Posterior cingulate gyrus (tissue), 11 donors: Measurements from ENCODE around the gene ATXN10.

Experiments used
- DNase-seq, 10 donors: peaks; one replicate each; pipeline versions ENCODE4 v3.0.0 to v3.0.0-alpha.2; 2020 to 2021; ENCODE audit warnings: mixed read lengths in 3 of 10
- intact Hi-C: fragments of 100-400 bp; cut with DNase I; formaldehyde crosslinking; loops from one replicate; pipeline ENCODE4 v1.15.1; 2023

The ATXN10 gene

DNA sequence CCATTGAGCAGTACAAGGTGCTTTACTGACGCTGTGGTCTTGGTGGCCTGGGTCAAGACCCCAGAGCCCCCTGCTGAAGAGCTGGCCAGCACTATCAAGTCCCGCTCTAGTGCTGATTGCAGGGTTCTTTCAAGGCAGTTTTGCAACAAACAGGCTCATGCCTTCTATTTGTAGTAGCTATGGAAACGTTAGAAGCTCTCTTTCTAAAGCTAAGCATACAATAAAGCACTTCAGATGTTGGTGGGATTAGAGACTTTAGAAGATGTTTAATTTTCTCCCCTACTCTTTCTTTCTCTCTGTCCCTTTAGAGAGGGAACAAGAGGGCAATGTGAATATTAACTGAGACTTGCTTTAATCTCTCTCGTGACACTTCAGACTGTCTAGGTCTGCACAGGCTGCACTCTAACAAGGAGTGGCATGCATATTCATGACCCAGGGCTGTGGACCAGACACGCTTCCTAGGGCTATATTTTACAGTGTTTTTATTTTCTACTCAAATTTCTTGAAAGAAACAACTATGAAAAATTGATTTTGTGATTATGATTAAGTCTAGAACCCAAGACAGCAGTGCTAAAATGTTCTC, 166.8 kb downstream of the ATXN10 start:
- intact Hi-C loops, result no loop called here
- no peak for DNase-seq

DNA sequence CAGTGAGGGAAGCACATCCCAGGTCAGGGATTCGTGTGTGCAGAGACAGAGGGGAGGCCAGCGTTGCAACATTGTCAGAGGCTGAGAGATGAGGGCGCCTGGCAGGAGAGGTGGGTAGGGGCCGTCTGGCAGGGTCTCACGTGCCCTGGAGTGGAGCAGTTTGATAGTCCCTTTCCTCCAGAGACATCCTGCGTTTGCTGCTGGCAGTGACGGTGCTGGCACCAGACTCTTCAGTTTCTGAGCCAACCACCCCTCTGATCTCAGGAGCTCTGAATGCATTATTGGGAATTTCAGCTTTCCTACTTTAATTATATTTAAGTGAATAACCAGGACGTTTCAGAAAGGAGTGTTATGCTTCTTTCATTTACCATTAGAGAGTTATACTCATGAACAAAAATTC, 168.8 kb downstream of the ATXN10 start:
- DNase-seq, result no peak
- intact Hi-C loops, result no loop called here

DNA sequence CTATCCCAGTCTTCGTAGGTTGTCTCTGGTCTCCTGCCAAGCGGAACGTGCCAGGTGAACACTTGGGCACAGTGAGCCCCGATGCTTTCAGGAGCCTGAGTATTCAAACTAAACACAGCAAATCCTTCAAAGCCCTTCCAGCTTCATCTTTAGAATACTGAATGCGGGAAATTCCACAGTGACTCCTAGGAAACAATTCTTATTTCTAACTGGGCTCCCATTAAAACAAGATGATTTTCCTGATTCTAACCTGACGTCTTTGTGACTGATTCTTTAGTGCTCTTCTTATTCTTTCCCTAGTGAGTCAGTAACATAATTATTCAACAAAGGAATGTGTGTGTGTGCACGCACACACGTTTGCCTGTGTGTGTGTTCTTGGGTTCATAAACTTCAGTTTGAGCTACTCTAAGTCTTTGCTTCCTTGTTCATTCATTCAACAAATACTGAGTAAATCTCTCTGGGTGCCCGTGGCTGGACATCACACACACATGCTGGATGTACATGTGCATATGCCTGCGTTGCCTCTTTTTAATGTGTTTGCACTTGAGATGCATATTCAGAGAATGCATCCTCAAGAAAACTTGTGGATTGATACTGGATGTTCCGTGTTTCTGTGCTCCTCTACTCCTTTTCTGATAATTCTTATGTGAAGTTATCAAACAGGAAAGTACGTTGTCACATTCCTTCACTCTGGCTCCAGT, 170.8 kb downstream of the ATXN10 start:
- DNase-seq, result no peak
- intact Hi-C loops, result no loop called here

DNA sequence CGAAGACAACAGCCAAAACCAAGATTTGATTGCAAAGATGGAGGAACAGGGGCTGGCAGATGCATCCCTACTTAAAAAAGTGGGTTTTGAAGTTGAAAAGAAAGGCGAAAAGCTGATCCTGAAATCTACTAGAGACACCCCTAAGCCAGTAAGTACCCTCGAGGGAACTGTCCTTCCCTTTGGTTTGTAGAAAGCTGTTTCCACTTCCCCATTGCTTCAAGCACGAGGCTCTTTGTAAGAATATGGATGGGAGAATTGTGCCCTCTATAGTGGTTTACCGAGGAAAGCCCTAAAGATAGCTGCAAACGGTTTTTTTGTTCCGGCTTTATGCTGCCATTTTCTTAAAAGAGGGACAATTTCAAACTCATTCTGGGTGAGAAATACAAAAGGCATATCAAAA, 171.4 kb downstream of the ATXN10 start:
- intact Hi-C loops, result no loop called here
- no peak for DNase-seq

DNA sequence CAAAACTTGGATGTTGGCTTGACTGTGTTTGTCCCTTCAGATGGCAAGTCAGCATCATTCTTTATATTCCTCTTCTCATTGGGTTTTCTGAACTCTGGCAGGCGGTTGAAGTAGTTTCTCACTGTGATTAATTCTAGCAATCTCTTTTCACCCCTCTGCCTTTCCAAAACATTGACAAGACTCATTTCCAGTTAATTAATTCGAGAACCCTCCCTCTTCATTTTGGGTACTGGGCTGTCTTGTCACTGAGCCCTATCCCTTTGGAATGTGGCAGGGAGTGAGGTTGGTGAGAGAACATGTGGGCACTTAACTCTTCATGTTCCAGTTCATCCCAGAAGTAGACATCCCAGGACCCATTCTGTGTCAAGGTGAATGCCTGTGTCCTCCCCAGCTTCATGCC, 172.4 kb downstream of the ATXN10 start:
- intact Hi-C loops, result no loop called here
- DNase-seq, result no peak

DNA sequence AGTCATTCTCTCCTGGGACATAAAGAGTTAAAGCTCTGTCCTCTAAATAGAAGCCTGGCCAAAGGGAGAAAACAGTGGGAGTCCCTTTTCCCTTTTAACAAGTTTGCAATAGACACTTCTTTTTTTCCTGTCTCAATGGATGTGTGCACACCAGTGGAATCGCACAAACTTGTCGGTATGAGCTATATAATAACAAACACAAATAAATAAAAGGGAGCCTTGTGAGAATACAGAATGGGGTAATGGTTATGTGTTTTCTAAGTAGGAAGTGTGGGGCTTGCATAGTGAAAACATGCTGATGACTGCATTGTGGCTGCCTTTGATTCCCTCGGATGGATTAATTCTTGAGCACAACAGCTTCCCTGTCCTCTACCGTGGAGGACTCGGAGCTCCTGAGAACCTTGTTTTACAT, 173.4 kb downstream of the ATXN10 start:
- DNase-seq, result no peak
- intact Hi-C loops, result no loop called here

DNA sequence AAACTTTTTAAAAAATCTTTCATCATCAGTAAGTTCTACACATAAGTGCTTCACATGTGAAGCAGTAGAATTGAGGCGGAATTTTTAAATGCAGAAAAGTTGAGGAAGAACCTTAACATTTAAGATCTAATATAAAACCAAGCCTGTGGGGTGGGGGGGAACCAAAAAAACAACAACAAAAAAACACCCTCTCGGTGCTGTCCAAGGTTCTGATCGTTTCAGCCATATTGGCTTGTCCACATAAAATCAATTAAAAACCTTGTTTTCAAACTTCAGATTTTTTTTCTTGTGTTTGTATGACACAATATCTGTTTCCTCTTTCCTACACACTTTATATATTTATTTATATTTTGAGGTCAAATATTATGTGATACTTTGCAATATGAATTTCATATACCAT, 175.3 kb downstream of the ATXN10 start:
- no peak for DNase-seq
- intact Hi-C loops, result no loop called here

DNA sequence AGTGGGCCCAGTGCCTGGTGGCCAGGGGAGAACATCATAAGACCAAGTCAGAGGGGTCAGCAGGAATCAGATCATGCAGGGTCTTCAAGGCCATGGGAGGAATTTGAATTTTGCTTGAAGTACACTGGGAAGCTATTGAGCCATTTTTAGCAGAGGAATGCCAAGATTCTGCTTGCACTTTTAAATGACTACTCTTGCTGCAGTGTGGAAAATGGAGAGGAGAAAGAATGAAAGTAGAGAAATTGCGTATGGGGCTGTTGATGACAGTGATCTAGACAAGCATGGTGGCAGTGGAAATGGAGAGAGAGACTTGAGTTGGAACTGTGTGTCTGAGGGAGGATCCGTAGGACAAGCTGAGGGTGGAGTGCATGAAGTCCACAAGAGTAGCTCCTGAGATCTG, 177.3 kb downstream of the ATXN10 start:
- intact Hi-C loops, result no loop called here
- no peak for DNase-seq

DNA sequence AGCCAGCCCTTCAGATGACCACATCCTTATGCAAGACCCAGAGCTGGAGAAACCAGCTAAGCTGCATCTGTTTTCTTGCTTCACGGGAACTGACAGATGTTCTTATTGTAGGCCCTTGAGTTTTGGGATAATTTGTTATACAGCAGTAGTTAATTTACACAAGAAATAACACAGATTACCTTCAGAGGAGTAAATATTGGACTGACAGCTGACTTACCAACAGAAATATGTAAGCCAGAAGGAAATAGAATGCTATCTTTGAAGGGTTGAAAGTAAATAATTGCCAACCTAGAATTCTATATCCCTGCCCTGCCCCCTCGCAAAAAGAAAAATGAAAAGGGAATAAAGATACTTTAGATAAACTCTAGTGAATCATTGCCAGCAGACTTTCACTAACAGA, 181.2 kb downstream of the ATXN10 start:
- DNase-seq, result no peak
- intact Hi-C loops, result no loop called here

DNA sequence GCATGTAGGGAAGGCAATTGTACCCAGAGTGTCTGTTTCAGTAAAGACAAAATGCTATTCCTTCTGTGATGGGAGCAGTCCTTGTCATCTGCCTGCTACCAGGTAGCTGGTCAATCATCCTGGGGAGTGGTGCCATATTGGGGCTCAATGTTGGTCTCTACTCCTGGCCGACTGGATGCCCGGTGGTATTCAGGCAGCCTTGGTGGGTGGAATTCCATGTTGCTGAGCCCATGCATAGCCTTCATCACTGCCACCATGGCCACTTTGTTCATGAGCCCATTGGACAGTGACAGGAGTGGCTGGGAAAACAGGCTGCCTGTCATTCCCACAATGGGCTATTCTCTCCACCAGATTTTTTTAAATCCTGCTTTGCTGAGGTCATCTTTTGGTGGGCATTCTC, 184.3 kb downstream of the ATXN10 start:
- DNase-seq, result no peak
- intact Hi-C loops, result no loop called here

DNA sequence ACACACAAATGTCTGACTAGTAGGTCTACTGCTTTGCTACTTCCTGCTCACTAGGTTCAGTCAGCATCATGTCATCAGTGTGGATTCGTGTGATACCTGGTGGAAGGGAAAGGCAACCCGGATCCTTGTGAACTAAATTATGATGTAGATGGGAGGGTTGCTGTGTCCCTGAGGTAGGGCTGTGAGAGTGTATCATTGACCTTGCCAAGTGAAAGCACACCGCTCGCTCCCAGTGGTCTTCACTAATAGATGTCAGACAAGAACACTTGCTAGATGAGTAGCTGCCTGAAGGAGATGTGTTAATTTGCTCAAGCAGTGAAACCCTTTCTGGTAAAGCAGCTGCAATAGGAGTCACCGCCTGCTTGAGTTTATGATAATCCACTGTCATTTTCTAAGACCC, 185.9 kb downstream of the ATXN10 start:
- intact Hi-C loops, result no loop called here
- DNase-seq, result no peak

DNA sequence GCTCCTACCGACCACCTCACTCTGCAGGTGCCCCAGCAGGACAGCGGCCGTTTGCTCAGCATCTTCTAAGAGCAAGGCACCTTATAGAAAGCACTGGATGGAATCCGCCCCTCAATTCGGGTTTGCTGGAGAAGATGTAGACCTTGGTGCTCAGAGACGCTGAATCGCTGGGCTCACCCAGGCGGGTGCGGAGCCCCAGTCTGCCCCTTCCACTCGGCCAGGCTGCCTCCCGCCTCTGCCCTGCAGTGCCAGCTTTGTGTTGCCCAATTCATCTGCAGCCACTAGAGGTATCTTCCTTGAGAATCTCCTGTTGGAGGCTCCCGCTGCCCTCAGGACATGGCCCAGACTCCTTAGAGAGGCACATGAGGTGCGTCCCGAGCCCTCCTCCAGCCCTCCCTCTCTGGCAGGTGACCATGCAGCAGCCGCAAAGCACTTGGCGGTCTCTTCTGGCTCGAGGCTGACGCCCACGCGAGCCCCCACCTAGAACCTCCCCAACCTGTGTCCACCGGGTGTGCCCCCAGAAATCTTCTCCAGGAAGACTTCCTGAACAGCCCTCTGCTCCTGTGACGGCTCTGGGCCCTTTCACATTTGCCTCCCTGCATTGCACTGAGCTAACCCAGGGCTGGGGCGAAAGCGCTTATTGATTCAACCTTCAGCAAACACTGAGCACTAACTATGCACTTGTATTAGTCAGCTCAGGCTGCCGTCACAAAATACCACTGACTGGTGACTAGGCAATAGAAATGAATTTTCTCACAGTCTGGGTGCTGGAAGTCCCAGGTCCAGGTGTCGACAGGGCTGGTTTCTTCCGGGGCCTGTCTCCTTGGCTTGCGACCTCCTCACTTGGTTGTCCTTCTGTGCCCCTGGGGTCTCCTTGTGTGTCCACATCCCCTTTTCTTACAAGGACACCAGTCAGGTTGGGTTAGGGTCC, 187.9 kb downstream of the ATXN10 start:
- intact Hi-C loops, result loop anchor here (10.0 kb wide), 1 partner anchor 275 kb away; no protein-coding TSS in a partner anchor

DNA sequence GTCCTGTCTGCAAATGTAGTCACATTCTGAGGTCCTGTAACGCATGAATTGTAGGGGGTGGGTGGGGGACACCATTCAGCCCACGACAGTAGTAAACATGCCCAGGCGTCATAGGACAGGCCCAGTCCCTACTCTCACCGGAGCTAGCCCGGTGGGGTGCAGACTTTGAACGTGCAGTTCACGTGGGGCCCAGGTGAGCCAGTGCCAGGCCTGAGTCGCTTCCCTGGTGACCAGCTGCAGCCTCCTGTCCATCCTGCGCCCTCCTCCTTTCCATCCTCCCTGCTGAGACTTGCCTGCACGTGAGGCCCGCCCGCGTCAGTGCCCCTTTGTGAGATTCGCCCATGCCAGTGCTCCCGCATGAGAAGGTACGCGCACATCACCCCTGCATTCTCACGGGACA, 188.6 kb downstream of the ATXN10 start:
- intact Hi-C loops, result loop anchor here (10.0 kb wide), 1 partner anchor 275 kb away; no protein-coding TSS in a partner anchor

More for the DNA sequence above, 187.9 kb downstream of the ATXN10 start:
- peak in 1 of 10 donors; percentile 76 for DNase-seq

DNA sequence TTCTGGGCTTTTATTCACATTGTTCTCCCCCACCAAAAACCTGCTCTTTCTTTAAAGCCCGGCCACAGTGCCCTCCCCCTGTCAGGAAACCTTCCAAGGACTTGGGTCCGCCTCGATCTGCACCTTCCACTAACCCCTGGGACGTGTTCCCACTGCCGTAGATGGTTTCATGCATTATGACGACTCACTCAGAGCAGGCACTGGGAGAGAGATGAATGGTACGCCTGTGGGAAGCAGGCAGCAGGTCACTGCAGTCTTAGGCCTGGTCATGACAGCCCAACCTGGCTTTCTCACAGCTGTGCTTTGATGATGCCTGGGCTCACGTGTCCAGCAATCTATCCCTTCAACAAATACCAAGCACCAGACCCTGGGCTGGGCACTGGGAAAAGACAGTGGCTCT, 189.6 kb downstream of the ATXN10 start:
- intact Hi-C loops, result loop anchor here (10.0 kb wide), 1 partner anchor 276 kb away; no protein-coding TSS in a partner anchor

More for the DNA sequence above, 188.6 kb downstream of the ATXN10 start:
- DNase-seq, result peak in 1 of 10 donors; percentile 54

DNA sequence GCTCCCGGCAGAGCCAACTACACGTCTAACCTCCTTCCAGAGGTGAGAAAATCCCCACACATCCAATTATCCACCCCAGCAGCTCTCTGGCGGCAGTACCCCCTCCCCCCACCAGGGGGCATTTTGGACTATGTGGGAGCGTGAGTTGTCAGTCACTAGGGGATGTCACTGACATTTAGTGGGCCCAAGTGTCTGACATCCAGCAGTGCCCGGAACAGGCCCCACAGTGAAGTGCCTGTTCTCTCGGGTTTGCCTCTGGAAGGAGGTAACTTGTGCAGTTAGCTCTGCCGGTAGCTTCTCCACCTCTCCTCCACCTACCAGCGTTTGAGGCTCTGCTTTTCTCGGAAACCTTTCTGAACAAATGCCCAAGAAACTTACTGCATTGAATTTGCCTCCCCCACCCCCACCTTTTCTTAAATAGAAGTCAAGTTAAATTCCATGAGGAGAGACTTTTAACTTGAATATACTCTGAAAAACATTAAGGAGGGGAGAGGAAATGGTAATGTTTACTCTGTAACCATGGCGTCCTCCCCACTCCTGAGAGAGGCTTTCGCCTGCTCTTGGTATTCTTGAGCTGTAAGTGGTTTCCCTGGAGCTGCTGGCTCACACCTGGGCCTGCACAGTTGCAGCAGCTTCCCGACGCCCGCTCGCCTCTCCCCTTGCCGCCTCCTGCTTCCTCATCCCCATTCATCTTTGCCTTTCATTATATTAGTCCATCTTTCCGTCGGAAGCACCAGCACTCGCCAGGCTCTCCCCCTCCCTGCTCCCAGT, 192.5 kb downstream of the ATXN10 start:
- intact Hi-C loops, result loop anchor here (10.0 kb wide), 1 partner anchor 279 kb away; no protein-coding TSS in a partner anchor
- DNase-seq, result peak in 8 of 10 donors; percentile 67 to 92 (median 74)

More for the DNA sequence above, 189.6 kb downstream of the ATXN10 start:
- no peak for DNase-seq

DNA sequence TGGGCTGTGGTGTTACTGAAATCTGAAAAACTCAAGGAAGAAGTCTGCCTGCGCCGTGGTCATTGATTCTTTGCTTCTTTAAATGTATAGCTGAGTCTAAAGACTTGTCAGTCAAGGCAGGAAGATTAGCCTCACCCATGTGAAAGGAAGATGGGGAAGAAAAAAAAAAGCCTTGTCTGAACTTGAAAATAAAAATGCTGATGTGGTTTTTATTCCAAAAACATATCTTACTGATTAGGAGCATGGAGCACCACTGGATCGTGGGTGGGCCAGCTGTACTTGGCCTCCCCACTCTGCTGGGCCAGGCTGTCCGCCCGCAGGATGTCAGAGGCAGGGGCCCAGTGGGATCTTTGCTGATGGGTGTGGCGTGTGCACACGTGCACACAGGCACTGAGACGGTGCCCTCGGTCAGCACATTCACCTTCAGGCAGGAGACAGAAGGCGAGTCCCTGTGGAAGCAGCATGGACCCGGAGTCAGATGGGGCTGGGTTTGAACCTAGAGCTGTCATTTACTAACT, 193.4 kb downstream of the ATXN10 start:
- DNase-seq, result peak in 2 of 10 donors; percentile 37 to 74
- intact Hi-C loops, result loop anchor here (10.0 kb wide), 1 partner anchor 280 kb away; no protein-coding TSS in a partner anchor

DNA sequence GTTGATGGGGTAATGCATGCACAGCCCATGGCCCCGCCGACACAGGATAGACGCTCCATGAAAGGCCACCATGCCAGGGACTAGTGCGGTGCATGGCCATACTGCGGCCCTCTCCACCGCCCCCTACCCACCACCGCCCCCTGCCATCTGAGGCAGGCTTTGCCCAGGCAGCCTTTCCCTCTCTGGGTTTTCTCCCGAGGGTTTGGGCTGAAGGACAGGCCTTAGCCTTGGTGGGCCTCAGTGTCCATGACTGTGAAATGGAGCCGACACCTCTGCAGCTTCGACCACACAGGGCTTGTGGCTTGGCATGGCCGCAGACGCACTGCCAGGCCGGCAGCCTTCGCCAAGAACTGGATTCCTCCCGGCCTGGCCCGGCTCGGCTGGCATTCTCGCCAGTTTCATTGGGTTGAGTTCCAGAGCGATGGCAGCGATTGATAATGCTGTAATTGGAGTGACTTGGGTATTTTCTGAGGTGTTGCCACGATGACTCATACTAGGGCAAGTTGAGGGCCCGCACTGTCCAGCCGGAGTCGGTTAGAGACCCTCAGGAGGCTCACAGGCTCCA, 194.0 kb downstream of the ATXN10 start:
- intact Hi-C loops, result loop anchor here (10.0 kb wide), 1 partner anchor 281 kb away; no protein-coding TSS in a partner anchor
- peak in 2 of 10 donors; percentile 77 to 83 for DNase-seq

DNA sequence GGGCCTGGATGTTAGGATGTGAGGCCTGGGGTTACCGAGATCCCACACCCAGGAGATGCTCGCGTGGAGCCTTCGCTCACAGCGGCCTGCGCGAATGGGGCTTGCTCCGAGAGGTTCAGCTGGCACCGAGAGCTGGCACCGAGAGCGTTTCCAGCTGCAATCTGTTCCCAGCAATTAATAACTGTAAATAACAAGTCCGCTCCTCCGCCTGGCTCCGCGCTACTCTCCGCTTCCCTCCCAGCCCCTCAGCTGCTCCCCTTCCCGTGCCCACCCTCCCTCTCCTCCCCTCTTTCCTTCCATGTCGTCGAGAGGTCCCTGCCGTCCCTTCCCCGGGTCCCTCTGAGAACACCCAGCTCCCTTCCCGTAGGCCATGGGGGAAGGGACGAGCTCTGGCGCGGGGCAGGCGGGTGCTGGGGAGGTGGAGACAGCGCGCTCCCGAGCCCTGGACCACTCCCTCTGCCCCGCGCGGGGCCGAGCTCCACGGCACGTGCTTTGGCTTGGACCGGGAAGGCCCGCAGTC, 194.6 kb downstream of the ATXN10 start:
- intact Hi-C loops, result loop anchor here (10.0 kb wide), 1 partner anchor 281 kb away; no protein-coding TSS in a partner anchor

DNA sequence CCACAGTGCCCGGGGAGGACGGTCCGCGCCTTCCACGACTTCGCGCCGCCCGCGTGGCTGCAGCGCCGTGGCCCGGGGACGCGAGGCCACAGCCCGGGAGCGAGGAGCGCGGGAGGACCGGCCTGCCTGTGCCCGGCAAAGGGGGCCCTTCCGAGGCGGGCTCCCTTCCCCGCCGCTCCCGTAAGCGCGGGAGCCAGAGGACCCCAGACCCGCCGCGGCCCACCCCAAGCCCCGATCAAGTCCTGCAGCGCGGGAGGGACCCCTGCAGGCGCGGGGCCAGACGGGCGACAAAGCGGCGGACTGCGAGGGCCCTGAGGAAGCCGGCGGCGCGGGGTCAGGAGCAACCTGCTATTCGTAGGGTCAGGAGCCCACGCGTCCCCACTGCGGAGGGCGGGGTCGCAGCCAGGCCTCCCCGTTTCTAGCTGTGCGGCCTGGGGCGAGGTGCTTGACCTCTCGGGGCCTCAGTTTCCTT, 195.0 kb downstream of the ATXN10 start:
- DNase-seq, result peak in 2 of 10 donors; percentile 78 to 85
- intact Hi-C loops, result loop anchor here (10.0 kb wide), 1 partner anchor 282 kb away; no protein-coding TSS in a partner anchor

More for the DNA sequence above, 194.6 kb downstream of the ATXN10 start:
- peak in 2 of 10 donors; percentile 75 to 79 for DNase-seq
